NCI-H345 (cell line): ENCODE measurements around the gene PLEKHH1.

Source experiments
- DNase-seq: peaks from one replicate; lab custom pipeline; 2025; lab: John Stamatoyannopoulos, UW

Gene PLEKHH1

DNA sequence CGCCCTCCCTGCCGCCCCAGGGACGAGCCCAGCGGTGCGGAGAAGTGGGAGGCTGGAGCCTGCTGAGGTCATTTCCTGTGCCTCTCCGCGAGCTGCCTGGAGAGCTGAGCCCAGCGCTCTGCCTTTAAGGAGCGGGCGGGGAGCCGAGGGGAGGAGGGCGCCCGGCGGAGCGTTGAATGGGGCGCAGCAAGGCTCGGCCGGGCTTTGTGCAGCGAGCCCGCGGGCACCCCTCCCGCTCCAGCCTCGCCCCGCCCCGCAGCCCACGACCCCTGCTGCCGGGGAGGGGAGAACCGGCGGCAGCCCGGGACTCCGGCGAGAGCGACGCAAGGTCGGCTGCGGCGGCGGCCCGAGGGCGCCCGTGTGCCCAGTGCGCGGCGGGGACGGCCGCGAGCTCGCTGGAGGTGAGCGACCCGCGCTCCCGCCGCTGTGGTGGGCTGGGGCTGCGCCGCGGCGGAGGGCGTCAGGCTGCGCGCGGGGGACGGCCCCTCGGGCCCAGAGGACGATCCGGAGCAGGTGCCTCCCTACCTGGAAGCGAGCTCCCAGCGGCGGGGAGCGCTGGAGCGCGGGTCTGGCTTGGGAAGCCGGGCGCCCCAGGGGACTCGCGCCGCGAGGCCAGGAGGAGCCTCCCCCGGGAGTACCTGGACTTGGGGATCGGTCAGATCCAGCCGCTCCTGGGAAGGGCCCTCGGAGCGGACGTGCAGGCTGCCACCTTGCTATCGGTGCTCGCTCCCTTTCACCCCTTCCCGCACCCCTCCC lies at the start of gene PLEKHH1:
TSS of gene PLEKHH1 (plus strand) at position 293 of the 756 bp plus-strand sequence. CDS start 8,578 bp downstream, outside the sequence.
- peak; percentile 85 for DNase-seq

- no peak for DNase-seq
These were observed 49.4 kb upstream of the PLEKHH1 start for GRCh38 chr14:67483579-67484285.

GRCh38 chr14:67485501-67486095 lies 47.5 kb upstream of the PLEKHH1 start:
- DNase-seq, result no peak

DNA sequence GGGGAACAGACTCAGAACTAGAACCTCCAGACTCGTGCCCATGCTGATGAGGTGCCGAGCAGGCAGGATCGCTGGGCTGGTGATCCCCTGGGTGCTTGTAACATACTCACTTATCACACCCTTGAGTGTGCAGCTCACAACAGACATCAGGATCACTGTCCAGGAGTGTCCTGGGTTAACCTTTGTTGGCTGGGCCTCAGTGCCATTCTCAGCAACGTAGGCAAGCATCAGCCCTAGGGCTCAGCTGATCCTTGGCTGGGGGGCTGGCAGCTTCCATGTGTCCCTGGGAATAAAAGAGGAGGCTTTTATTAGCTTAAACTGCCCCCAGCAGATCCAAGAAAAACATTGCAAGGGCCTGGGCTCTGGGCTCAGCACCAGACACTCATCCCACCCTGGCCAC lies 46.2 kb upstream of the PLEKHH1 start:
- DNase-seq, result no peak

DNA sequence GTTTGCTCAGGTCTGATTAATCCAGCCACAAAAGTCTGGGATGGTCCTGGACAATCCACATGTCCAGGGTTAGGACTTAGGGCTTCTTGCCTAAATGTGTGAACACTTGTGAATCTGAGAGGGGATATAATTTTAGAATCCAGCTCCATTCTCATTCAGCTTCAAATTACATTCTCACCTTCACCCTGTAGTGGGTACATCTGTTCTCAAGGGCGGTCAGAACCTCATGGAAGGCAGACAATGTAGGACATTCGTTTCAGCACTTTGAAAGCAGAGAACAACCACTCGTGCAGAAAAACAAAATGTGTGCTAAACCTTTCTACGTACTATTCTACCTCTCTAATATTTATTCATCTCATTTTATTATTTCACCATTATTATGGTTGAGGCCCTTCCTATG lies 45.8 kb upstream of the PLEKHH1 start:
- no peak for DNase-seq

- no peak for DNase-seq
These were observed 44.9 kb upstream of the PLEKHH1 start, which contains the start of gene TMEM229B for GRCh38 chr14:67487937-67488893. Gene TMEM229B (minus strand): TSS chr14:67488721. CDS start chr14:67473923, 14,798 bp downstream.

- no peak for DNase-seq
These were observed 42.9 kb upstream of the PLEKHH1 start for GRCh38 chr14:67490196-67490595.

DNA sequence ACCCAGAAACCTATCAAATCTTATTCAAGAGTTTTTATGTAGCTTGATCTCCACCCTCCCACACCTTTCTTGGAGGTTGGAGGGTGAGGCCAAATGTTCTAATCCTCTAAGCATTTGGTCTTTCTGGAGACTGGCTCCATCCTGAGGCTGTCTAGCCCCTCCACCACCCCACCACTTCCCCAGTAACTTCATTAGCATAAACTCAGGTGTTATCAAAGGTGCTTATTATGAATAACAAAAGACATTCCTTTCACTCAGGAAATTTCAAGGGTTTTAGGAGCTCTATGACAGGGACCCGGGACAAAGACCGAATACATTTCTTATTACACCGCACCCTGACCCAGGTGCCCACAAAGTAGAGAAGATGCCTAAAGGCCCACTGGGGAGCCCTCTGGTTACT lies 41.8 kb upstream of the PLEKHH1 start:
- DNase-seq, result no peak

GRCh38 chr14:67491741-67492507 lies 41.2 kb upstream of the PLEKHH1 start:
- peak; percentile 87 for DNase-seq

DNA sequence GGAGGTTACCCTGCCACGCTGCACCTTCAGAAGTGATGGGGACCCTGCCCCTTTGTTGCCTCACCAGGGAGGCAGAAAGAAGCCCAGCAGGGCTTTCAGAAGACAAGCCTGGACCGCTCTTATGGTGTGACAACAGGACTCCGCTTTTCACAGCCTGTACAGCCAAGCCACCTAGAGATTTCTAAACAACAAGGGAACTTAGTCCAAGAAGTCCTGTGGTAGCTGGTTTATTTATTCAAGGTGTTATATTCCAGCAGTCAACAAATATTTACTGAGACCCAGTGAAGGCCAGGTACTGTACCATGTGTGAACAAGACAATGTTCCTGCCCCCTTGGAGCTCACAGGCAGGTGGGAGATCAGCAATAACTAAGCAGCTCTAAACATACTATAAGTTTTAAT lies 40.6 kb upstream of the PLEKHH1 start:
- DNase-seq, result peak; percentile 70

DNA sequence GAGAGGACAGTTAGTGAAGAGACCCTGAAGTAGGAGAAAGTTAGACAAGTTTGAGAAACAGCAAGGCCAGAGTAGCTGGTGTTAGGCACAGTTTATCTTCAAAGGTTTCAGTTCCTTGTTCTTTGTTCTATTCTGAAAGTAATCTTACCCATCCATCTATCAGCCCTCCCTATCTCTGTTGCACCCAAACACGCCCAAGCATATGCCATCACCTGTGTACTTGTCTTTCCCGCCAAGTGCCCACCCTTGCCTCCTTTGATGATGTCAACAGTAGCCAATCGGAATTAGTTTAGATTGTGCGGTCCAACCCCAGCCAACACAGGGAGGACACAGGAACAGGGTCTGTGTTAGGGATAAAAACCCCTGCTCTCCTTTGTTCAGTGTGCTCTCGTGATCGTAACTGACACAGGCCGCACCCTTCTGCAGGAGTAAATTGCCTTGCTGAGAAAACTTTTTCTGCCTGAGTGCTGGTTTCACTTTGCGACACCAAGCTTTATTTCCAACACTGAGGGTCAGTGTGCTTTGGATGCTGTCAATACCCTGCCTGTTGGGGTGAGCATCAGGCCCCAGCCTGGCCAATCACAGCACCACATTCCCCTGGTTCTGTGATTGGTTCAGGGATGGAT lies 39.9 kb upstream of the PLEKHH1 start:
- DNase-seq, result no peak

DNA sequence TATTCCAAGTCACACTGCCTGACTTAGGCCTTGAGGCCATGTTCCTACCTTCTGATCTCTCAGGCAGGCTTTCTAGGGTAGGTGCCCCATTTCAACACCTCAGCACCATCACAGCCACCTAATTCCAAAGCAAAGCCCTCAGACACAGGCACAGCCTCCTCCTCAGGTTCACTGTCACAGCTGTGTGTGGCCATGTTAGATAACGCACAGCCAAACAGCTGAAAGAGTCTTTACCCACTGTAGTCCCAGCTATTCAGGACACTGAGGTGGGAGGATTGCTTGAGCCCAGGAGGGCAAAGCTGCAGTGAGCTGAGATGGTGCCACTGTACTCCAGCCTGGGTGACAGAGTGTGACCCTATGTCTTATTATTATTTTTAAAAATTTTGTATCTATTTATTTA lies 37.3 kb upstream of the PLEKHH1 start:
- DNase-seq, result no peak

DNA sequence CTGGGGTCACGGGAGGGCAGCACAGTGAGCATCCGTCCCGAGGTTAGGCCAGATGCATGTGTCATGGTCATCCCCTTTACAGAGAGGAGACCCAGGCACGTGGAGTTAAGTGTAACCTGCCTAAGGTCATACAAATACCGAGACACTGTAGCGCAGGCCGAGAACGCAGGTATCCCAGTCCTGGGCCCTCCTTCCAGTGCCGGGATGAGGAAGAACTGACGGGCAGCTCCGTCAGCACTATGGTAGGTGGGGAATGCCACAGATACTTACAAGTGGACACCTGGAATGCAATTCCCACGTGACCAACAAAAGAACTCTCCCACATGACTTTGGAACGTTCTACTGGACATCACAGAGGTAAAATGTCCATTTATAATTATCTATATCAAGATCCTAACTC lies 35.9 kb upstream of the PLEKHH1 start:
- no peak for DNase-seq

DNA sequence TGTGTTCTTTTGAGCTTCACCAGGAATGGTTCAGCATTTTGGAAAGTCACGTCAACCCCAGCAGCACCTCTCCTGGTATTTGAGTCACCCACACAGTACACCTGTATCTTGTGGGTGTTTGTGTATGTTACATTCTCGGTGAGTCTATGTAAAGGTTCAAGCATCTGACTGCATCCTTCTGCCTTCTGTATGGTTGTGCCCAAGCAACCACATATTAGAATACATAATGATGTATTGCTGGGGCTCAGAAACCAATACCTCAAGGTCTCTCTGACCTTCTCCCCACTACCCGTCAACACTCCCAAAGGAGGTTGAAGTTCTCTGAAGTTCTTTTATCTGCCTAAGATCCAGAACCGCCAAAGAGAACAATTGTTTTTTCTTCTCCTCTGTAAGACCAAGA lies 35.4 kb upstream of the PLEKHH1 start:
- DNase-seq, result no peak

GRCh38 chr14:67500981-67501380 lies 32.1 kb upstream of the PLEKHH1 start:
- no peak for DNase-seq

DNA sequence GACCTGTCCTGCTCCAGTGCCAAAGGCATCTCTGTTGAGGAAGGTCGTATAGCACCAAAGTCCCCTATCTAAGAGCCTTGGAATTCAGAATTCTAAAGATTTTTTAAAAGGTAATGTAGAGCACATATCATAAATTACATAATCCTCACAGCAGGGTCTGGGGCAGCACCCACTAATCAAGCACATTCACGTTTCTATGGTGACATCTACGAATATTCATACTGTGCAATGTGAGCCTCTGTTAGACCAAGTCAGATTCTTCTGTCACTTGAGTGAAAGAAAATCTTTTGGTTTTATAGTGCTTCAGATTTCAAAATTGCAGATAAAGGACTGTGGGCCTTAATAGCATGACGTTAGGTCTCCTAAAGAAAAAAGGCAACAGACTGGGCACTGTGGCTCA lies 31.4 kb upstream of the PLEKHH1 start:
- DNase-seq, result no peak

DNA sequence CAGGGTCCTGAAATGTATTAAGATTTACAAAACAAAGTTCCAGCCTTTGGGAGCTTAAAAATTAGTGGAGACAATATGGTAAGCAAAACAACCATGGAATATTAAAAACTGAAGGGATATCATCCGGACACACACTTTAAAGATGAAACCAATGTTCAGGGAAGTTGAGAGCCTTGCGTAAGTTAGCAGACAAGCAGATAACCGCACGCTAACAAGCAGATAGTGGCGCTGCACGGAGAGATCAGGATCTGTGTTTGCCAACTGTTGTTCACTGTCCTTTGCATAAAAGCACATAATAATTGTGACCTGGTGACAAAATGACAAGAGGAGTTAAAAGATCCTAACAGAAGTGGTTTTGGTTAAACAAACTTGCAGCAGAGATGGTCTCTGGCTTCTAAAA lies 30.2 kb upstream of the PLEKHH1 start:
- no peak for DNase-seq

DNA sequence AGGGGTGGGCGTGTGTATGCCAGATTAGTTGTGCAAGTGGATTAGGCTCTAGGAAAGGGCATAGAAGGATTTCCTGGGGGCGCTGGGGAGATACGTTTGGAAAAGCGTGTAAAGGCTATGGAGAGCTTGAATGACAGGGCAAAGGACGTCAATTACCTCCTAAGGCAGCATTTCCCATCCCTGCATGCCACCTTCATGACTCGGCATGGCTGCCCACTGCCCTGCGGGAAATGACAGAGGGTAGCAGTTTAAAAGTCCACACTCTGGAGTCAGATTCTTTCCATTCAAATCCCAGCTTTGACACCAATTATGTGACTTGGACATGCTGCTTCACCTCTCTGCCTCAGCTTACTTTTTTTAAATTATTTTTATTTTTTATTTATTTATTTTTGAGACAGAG lies 29.8 kb upstream of the PLEKHH1 start:
- DNase-seq, result no peak

GRCh38 chr14:67505254-67505653 lies 27.8 kb upstream of the PLEKHH1 start:
- no peak for DNase-seq

DNA sequence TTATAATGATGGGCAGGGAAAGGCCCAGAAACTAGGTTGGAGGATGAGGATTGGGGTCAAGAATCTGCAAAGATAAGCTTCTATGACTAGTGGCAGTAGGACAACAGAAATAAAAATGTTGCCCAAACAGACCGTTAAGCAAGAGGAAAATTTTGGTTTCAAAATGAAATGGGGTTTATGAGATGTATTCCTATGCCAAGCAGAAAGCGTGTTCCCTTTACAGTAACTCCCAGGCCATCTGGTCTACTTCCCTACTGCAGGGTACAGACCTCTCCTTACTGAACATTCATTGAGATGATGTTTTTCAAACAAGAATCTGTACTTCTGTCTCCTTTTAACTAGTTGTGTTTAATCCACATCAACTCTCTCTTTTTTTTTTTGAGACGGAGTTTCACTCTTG lies 24.1 kb upstream of the PLEKHH1 start:
- DNase-seq, result no peak

- DNase-seq, result no peak
These were observed 23.0 kb upstream of the PLEKHH1 start for GRCh38 chr14:67510121-67510520.
